IPS-18a (cell line): ENCODE measurements around the gene GCNT2.
"Not testable (repeated sequence)": the region's sequence is repeated elsewhere in the genome, so short reads cannot be mapped to it uniquely, and the experiment has no call there.

ENCODE experiments used
- H3K27ac ChIP-seq: one replicate; pipeline ENCODE4 v1.5.1; 2013; ENCODE audit warnings: low read length
- H3K27me3 ChIP-seq: one replicate; pipeline ENCODE4 v1.6.1; 2013; ENCODE audit warnings: mild to moderate bottlenecking, low read length; ENCODE audit not compliant: control insufficient read depth, insufficient read depth
- H3K36me3 ChIP-seq: one replicate; pipeline ENCODE4 v1.6.1; 2013; ENCODE audit warnings: low read depth, low read length; ENCODE audit not compliant: control insufficient read depth
- H3K4me1 ChIP-seq: one replicate; pipeline ENCODE4 v1.6.1; 2013; ENCODE audit warnings: low read depth, low read length; ENCODE audit not compliant: control insufficient read depth
- H3K4me3 ChIP-seq: one replicate; pipeline ENCODE4 v1.5.1; 2013; ENCODE audit warnings: low read length
- H3K9ac ChIP-seq: one replicate; pipeline ENCODE4 v1.6.1; 2013; ENCODE audit warnings: mild to moderate bottlenecking, low read length, moderate library complexity
- H3K9me3 ChIP-seq: one replicate; pipeline ENCODE4 v1.6.1; 2013; ENCODE audit warnings: low read depth, low read length; ENCODE audit not compliant: control insufficient read depth

Gene GCNT2

GRCh38 chr6:10487668-10488327, 33.4 kb upstream of the GCNT2 start:
- no peaks in the 10 kb centered on the region for H3K36me3 ChIP-seq
- H3K9ac ChIP-seq, result no peak overlapping the region
- H3K9me3 ChIP-seq, result no peaks in the 10 kb centered on the region
- no peak overlapping the region for H3K4me3 ChIP-seq
- H3K27ac ChIP-seq, result no peak overlapping the region
- H3K4me1 ChIP-seq, result no peaks in the 10 kb centered on the region
- no peaks in the 10 kb centered on the region for H3K27me3 ChIP-seq

- H3K9ac ChIP-seq, result no peak overlapping the region
- no peak overlapping the region for H3K4me3 ChIP-seq
- no peaks in the 10 kb centered on the region for H3K9me3 ChIP-seq
- H3K36me3 ChIP-seq, result no peaks in the 10 kb centered on the region
- no peak overlapping the region for H3K27ac ChIP-seq
- no peaks in the 10 kb centered on the region for H3K27me3 ChIP-seq
- H3K4me1 ChIP-seq, result no peaks in the 10 kb centered on the region
Measured at GRCh38 chr6:10491463-10491862, 29.7 kb upstream of the GCNT2 start.

DNA sequence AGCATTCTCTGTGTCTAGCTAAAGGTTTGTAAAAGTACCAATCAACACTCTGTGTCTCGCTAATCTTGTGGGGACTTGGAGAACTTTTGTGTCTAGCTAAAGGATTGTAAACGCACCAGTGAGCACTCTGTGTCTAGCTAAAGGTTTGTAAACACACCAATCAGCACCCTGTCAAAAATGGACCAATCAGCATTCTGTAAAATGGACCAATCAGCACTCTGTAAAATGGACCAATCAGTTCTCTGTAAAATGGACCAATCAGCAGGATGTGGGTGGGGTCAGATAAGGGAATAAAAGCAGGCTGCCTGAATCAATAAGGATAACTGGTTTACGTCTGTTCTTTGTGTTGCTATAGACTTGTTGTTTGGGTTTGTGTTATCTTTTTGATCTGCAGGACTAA, 29.2 kb upstream of the GCNT2 start:
- not testable (repeated sequence) for H3K9me3 ChIP-seq, H3K4me3 ChIP-seq, H3K9ac ChIP-seq, H3K27ac ChIP-seq, H3K36me3 ChIP-seq, H3K4me1 ChIP-seq, H3K27me3 ChIP-seq

DNA sequence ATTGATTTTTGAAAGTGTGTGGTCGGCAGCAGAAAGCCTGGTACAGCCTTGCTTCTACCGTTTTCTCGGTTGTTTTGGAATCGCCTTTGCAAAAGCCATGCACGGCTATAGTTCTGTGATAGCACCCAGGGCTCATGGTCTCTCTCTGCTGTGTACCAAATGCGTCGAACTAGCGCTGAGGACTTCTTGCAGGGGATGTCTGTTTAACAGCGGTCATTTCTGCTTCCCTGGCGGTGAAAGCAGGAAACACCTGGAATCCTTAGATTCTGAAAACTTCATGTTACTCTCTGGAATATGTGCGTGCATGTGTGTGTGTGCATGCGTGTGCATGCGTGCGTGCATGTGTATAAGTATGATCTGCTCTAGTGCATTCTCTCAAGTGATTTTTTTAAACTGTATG, 26.1 kb upstream of the GCNT2 start:
- no peaks in the 10 kb centered on the region for H3K27me3 ChIP-seq
- H3K4me3 ChIP-seq, result no peak overlapping the region
- no peaks in the 10 kb centered on the region for H3K36me3 ChIP-seq
- no peaks in the 10 kb centered on the region for H3K4me1 ChIP-seq
- H3K9me3 ChIP-seq, result no peaks in the 10 kb centered on the region
- no peak overlapping the region for H3K9ac ChIP-seq
- H3K27ac ChIP-seq, result no peak overlapping the region

DNA sequence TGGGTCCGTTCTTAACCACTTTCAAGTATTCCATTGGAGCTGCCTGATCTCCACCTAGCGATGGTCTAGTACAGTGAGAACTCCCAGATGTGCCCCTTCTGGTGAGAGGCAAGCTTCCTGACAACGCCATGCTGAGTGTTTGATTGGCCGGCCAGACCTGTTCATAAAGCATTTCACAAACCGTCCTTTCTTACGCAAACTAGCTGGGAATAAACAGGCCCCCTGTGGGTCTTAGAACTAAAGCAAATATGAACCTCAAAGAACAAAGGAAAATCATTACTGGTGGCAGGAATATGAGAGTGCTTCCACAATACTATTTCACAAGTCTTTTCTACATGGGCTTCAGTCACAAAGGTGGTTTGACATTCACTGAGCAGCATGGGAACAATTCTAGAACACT, 15.6 kb upstream of the GCNT2 start:
- no peak overlapping the region for H3K4me3 ChIP-seq
- peaks cover 6% of the 10 kb centered on the region for H3K4me1 ChIP-seq
- H3K36me3 ChIP-seq, result no peaks in the 10 kb centered on the region
- no peak overlapping the region for H3K9ac ChIP-seq
- H3K9me3 ChIP-seq, result no peaks in the 10 kb centered on the region
- no peaks in the 10 kb centered on the region for H3K27me3 ChIP-seq
- no peak overlapping the region for H3K27ac ChIP-seq

DNA sequence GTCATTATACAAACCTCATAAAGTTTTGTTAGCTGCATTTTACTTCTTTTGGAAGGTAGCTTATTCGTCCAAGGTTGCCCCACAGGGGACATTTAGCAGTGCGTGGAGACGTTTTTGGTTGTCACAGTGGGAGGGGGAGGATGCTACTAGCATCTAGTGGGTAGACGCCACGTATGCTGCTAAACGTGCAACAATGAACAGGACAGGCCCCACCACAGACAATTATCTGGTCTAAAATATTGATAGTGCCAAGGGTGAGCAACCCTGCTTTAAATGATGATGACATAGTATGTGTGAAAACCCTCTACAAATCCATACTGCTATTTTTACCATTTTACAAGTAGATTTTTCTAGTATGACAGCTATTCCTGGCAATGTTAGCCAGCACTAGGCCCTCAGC, 13.9 kb upstream of the GCNT2 start:
- Histone ChIP-seq H3K27ac (no peak overlapping the region), H3K4me3 (no peak overlapping the region), H3K36me3 (no peaks in the 10 kb centered on the region), H3K9ac (no peak overlapping the region), H3K4me1 (peaks cover 10% of the 10 kb centered on the region), H3K27me3 (no peaks in the 10 kb centered on the region), H3K9me3 (no peaks in the 10 kb centered on the region)

GRCh38 chr6:10507715-10508114, 13.4 kb upstream of the GCNT2 start:
- Histone ChIP-seq H3K9ac (no peak overlapping the region), H3K4me1 (peaks cover 10% of the 10 kb centered on the region), H3K27me3 (no peaks in the 10 kb centered on the region), H3K9me3 (no peaks in the 10 kb centered on the region), H3K27ac (no peak overlapping the region), H3K36me3 (no peaks in the 10 kb centered on the region), H3K4me3 (no peak overlapping the region)

GRCh38 chr6:10510592-10511367, 10.4 kb upstream of the GCNT2 start:
- Histone ChIP-seq H3K4me1 (peaks cover 5% of the 10 kb centered on the region), H3K4me3 (no peak overlapping the region), H3K9ac (no peak overlapping the region), H3K27ac (no peak overlapping the region), H3K27me3 (no peaks in the 10 kb centered on the region), H3K9me3 (no peaks in the 10 kb centered on the region), H3K36me3 (no peaks in the 10 kb centered on the region)

DNA sequence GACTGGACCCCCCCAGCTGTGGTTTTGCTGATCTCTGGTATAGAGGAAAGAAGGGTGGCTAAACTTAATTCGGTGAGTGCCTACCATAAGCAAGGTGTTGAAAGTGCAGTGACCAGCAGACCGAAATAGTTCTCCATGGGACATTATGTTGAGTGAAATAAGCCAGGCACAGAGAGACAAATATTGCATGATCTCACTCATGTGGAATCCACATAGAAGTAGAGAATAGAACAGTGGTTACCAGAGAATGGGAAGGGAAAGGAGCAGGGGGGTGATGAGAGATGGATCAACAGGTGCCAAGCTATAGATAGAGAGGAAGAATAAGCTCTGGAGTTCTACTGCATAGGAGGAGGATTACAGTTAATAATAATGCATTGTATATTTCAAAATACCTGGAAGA, 9.7 kb upstream of the GCNT2 start:
- Histone ChIP-seq H3K27ac (no peak overlapping the region), H3K36me3 (no peaks in the 10 kb centered on the region), H3K4me1 (peaks cover 5% of the 10 kb centered on the region), H3K27me3 (no peaks in the 10 kb centered on the region), H3K4me3 (no peak overlapping the region), H3K9me3 (no peaks in the 10 kb centered on the region), H3K9ac (no peak overlapping the region)

DNA sequence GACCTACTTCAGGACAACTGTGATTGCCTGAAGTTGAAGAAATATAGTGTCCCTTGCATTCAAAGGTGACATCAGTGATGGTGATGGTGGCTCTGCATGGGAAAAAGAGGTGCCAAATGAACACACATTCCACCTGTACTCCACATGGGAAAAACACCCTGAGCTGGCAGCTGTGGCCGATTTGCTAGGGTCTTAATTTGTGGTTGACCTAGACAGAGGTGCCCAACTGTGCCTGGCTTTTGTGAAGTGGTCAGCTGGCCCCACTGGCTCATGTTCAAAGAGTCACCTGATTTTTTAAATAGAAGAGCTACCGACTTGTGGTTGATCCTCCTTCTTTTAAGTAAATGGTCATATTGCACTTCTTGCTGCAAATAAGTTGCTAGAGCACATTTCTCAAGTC, 7.6 kb upstream of the GCNT2 start:
- Histone ChIP-seq H3K4me1 (peaks cover 5% of the 10 kb centered on the region), H3K9ac (no peak overlapping the region), H3K27me3 (no peaks in the 10 kb centered on the region)

GRCh38 chr6:10514049-10514780, 6.9 kb upstream of the GCNT2 start:
- Histone ChIP-seq H3K27me3 (no peaks in the 10 kb centered on the region), H3K4me3 (no peak overlapping the region), H3K9me3 (no peaks in the 10 kb centered on the region), H3K9ac (no peak overlapping the region), H3K4me1 (peaks cover 12% of the 10 kb centered on the region), H3K36me3 (no peaks in the 10 kb centered on the region), H3K27ac (no peak overlapping the region)

More for the DNA sequence above, 7.6 kb upstream of the GCNT2 start:
- H3K27ac ChIP-seq, result no peak overlapping the region
- no peak overlapping the region for H3K4me3 ChIP-seq
- no peaks in the 10 kb centered on the region for H3K9me3 ChIP-seq
- no peaks in the 10 kb centered on the region for H3K36me3 ChIP-seq
